ENCODE measurements around the gene PID1. TPM values are rescaled to one million over a fixed set of nuclear protein-coding genes. Genes with fewer than 3 reads are reported as not detected.

Gene PID1
- total RNA-seq, 1 experiment from 2014 or later, result 0.15 TPM

- TF ChIP-seq SIN3A (IDR thresholded peaks at IDR 0.05; ENCODE audit: low read depth) (no peak), CEBPB (IDR thresholded peaks at IDR 0.05; ENCODE audit: low read depth) (no peak)
Measured at GRCh38 chr2:229195346-229195947, 75.6 kb downstream of the PID1 start (continued).

- Histone ChIP-seq H3K4me3 (replicated peaks in 1 of 2; ENCODE audit: low read depth in 1 of 2, low read length in 2 of 2) (no peak overlapping the region), H3K9ac (ENCODE audit: low read length) (no peak overlapping the region), H3K36me3 (ENCODE audit: control insufficient read depth in 1 of 2, insufficient read depth in 2 of 2, low read length in 2 of 2) (no peaks in the 10 kb centered on the region), H2AFZ (ENCODE audit: low read depth, low read length, poor library complexity, severe bottlenecking) (no peak overlapping the region), H3K27ac (ENCODE audit: low read depth, low read length) (no peak overlapping the region), H3K9me3 (ENCODE audit: control insufficient read depth in 1 of 2, insufficient read depth in 1 of 2, low read depth in 1 of 2, low read length in 2 of 2) (no peaks in the 10 kb centered on the region), H3K4me1 (ENCODE audit: control insufficient read depth in 1 of 2, insufficient read depth in 2 of 2, low read length in 2 of 2) (no peaks in the 10 kb centered on the region), H4K20me1 (ENCODE audit: insufficient read depth) (no peaks in the 10 kb centered on the region), H3K9me2 (ENCODE audit: insufficient read depth) (no peaks in the 10 kb centered on the region), H3K79me2 (ENCODE audit: insufficient read depth, low read length) (no peaks in the 10 kb centered on the region), H3K27me3 (ENCODE audit: insufficient read depth, low read length) (no peaks in the 10 kb centered on the region), H3K4me2 (ENCODE audit: low read length) (no peak overlapping the region)
- POLR2A ChIA-PET, result no interaction called here
- CTCF ChIA-PET, result no interaction called here
- DNase-seq (ENCODE audit: low read depth, low spot score) (no peak), ATAC-seq (no peak)
- no peak for TF ChIP-seq TCF7L2 (IDR thresholded peaks at IDR 0.05; ENCODE audit: borderline replicate concordance, extremely low read depth, insufficient read depth, insufficient read length)
- no peak for TF ChIP-seq SP1 (IDR thresholded peaks at IDR 0.05; ENCODE audit: low read depth)
- TF ChIP-seq RAD21 (IDR thresholded peaks at IDR 0.05; ENCODE audit: low read depth), result no peak
- no peak for TF ChIP-seq POLR2AphosphoS5 (IDR thresholded peaks at IDR 0.05; ENCODE audit: low read depth, low read length)
- no peak for TF ChIP-seq ATF3 (IDR thresholded peaks at IDR 0.05)
- no peak for TF ChIP-seq FOSL1 (IDR thresholded peaks at IDR 0.05; ENCODE audit: low read depth)
- no peak for TF ChIP-seq EZH2phosphoT487 (IDR thresholded peaks at IDR 0.05; ENCODE audit: borderline replicate concordance)
- RAD21 ChIA-PET (ENCODE audit: low non-redundant PET in 1 of 2, low total read pairs in 2 of 2, uncharacterized antibody in 2 of 2, unreplicated experiment in 2 of 2), result no interaction called here
- no TSS peak for BruUV-seq (replicated peaks)
- intact Hi-C loops (cut with micrococcal nuclease), result no loop called here
Measured at GRCh38 chr2:229193281-229193680, 77.8 kb downstream of the PID1 start.

- Histone ChIP-seq H3K79me2 (ENCODE audit: insufficient read depth, low read length) (no peaks in the 10 kb centered on the region), H3K4me2 (ENCODE audit: low read length) (no peak overlapping the region), H3K36me3 (ENCODE audit: control insufficient read depth in 1 of 2, insufficient read depth in 2 of 2, low read length in 2 of 2) (no peaks in the 10 kb centered on the region), H3K27me3 (ENCODE audit: insufficient read depth, low read length) (no peaks in the 10 kb centered on the region), H3K9me2 (ENCODE audit: insufficient read depth) (no peaks in the 10 kb centered on the region), H3K4me1 (ENCODE audit: control insufficient read depth in 1 of 2, insufficient read depth in 2 of 2, low read length in 2 of 2) (no peaks in the 10 kb centered on the region), H2AFZ (ENCODE audit: low read depth, low read length, poor library complexity, severe bottlenecking) (no peak overlapping the region), H3K9me3 (ENCODE audit: control insufficient read depth in 1 of 2, insufficient read depth in 1 of 2, low read depth in 1 of 2, low read length in 2 of 2) (no peaks in the 10 kb centered on the region), H3K9ac (ENCODE audit: low read length) (no peak overlapping the region), H3K27ac (ENCODE audit: low read depth, low read length) (no peak overlapping the region), H3K4me3 (replicated peaks in 1 of 2; ENCODE audit: low read depth in 1 of 2, low read length in 2 of 2) (no peak overlapping the region), H4K20me1 (ENCODE audit: insufficient read depth) (no peaks in the 10 kb centered on the region)
- no TSS peak for BruUV-seq (replicated peaks)
- DNase-seq (ENCODE audit: low read depth, low spot score) (no peak), ATAC-seq (no peak)
- intact Hi-C loops (cut with micrococcal nuclease), result no loop called here
- ChIA-PET CTCF (no interaction called here), RAD21 (ENCODE audit: low non-redundant PET in 1 of 2, low total read pairs in 2 of 2, uncharacterized antibody in 2 of 2, unreplicated experiment in 2 of 2) (no interaction called here), POLR2A (no interaction called here)
- TF ChIP-seq ZFX (IDR thresholded peaks at IDR 0.05) (no peak), EGR1 (IDR thresholded peaks at IDR 0.05; ENCODE audit: low read depth) (no peak), YY1 (IDR thresholded peaks at IDR 0.05; ENCODE audit: extremely low read depth, insufficient replicate concordance, low read depth, low read length) (no peak), RAD21 (IDR thresholded peaks at IDR 0.05; ENCODE audit: low read depth) (no peak), ZBTB33 (IDR thresholded peaks at IDR 0.05; ENCODE audit: extremely low read depth, insufficient replicate concordance, low read length) (no peak)
Measured at GRCh38 chr2:229191413-229191812, 79.7 kb downstream of the PID1 start.

Data from HCT116 (cell line).